Measurements from ENCODE around the gene EGFR.

Gene EGFR

GRCh38 chr7:55133630-55134358 is 115.0 kb downstream of the EGFR start:
- Histone ChIP-seq H3K27ac (ENCODE audit: low read length) (no peak overlapping the region), H4K20me1 (ENCODE audit: insufficient read depth, low read length) (no peaks in the 10 kb centered on the region), H3K9me2 (replicated peaks; ENCODE audit: insufficient read depth, low read length) (no peaks in the 10 kb centered on the region), H3K9ac (ENCODE audit: low read length) (no peak overlapping the region), H3K27me3 (replicated peaks; ENCODE audit: insufficient read depth, low read length) (no peaks in the 10 kb centered on the region), H3K4me1 (ENCODE audit: low read length) (no peaks in the 10 kb centered on the region), H3K9me3 (replicated peaks; ENCODE audit: insufficient read depth, low read length) (no peaks in the 10 kb centered on the region), H3K4me2 (ENCODE audit: low read depth, low read length) (no peak overlapping the region), H2AFZ (ENCODE audit: low read length) (no peak overlapping the region), H3K4me3 (ENCODE audit: low read length) (no peak overlapping the region), H3F3A (ENCODE audit: insufficient read depth, low read length) (no peaks in the 10 kb centered on the region), H3K36me3 (replicated peaks; ENCODE audit: insufficient read depth, low read length) (no peaks in the 10 kb centered on the region), H3K79me2 (ENCODE audit: low read length) (no peaks in the 10 kb centered on the region)
- DNase-seq = no peak
- TF ChIP-seq EZH2phosphoT487 (IDR thresholded peaks at IDR 0.05; ENCODE audit: low read length) (no peak), CTCF (IDR thresholded peaks at IDR 0.05; ENCODE audit: low read length) (no peak), EZH2 (optimal IDR thresholded peaks at IDR 0.05; ENCODE audit: low read depth, low read length) (no peak)

- no peaks in the 10 kb centered on the region for H4K20me1 ChIP-seq (ENCODE audit: insufficient read depth, low read length)
- no peak overlapping the region for H3K4me3 ChIP-seq (ENCODE audit: low read length)
- H3F3A ChIP-seq (ENCODE audit: insufficient read depth, low read length) = no peaks in the 10 kb centered on the region
- DNase-seq = no peak
- H3K79me2 ChIP-seq (ENCODE audit: low read length) = no peaks in the 10 kb centered on the region
- H3K9me2 ChIP-seq (replicated peaks; ENCODE audit: insufficient read depth, low read length) = no peaks in the 10 kb centered on the region
- no peak overlapping the region for H3K4me2 ChIP-seq (ENCODE audit: low read depth, low read length)
- H3K9ac ChIP-seq (ENCODE audit: low read length) = no peak overlapping the region
- H3K36me3 ChIP-seq (replicated peaks; ENCODE audit: insufficient read depth, low read length) = no peaks in the 10 kb centered on the region
- no peak overlapping the region for H2AFZ ChIP-seq (ENCODE audit: low read length)
- no peaks in the 10 kb centered on the region for H3K9me3 ChIP-seq (replicated peaks; ENCODE audit: insufficient read depth, low read length)
- H3K4me1 ChIP-seq (ENCODE audit: low read length) = no peaks in the 10 kb centered on the region
- TF ChIP-seq EZH2 (optimal IDR thresholded peaks at IDR 0.05; ENCODE audit: low read depth, low read length) (no peak), EZH2phosphoT487 (IDR thresholded peaks at IDR 0.05; ENCODE audit: low read length) (no peak), CTCF (IDR thresholded peaks at IDR 0.05; ENCODE audit: low read length) (no peak)
- H3K27me3 ChIP-seq (replicated peaks; ENCODE audit: insufficient read depth, low read length) = no peaks in the 10 kb centered on the region
- no peak overlapping the region for H3K27ac ChIP-seq (ENCODE audit: low read length)
These were observed 115.5 kb downstream of the EGFR start for GRCh38 chr7:55134359-55134725.

DNA sequence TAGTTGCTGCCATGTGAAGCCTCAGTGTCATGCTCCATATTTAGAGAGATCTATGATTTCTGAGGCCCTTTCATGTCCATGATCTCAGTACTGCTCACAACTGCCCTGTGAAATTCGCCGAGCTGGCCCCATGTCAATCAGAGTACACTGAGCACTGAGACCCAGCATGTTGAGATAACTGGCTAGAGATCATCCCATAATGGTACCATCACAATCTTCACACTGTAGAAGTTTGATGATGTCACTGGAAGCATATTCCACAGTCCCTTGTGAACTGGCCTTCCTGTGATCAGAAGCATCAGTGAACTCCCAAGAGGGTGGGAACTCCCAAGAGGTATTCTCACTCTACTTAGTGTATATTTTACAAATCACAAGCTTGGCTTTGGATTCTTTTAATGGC is 116.0 kb downstream of the EGFR start:
- Histone ChIP-seq H3K9me2 (replicated peaks; ENCODE audit: insufficient read depth, low read length) (no peaks in the 10 kb centered on the region), H3K4me1 (ENCODE audit: low read length) (no peaks in the 10 kb centered on the region), H4K20me1 (ENCODE audit: insufficient read depth, low read length) (no peaks in the 10 kb centered on the region), H3K9ac (ENCODE audit: low read length) (no peak overlapping the region), H3K79me2 (ENCODE audit: low read length) (no peaks in the 10 kb centered on the region), H2AFZ (ENCODE audit: low read length) (no peak overlapping the region), H3K27ac (ENCODE audit: low read length) (no peak overlapping the region), H3K4me2 (ENCODE audit: low read depth, low read length) (no peak overlapping the region), H3K4me3 (ENCODE audit: low read length) (no peak overlapping the region), H3K27me3 (replicated peaks; ENCODE audit: insufficient read depth, low read length) (no peaks in the 10 kb centered on the region), H3K9me3 (replicated peaks; ENCODE audit: insufficient read depth, low read length) (no peaks in the 10 kb centered on the region), H3F3A (ENCODE audit: insufficient read depth, low read length) (no peaks in the 10 kb centered on the region), H3K36me3 (replicated peaks; ENCODE audit: insufficient read depth, low read length) (no peaks in the 10 kb centered on the region)
- DNase-seq = no peak
- TF ChIP-seq EZH2phosphoT487 (IDR thresholded peaks at IDR 0.05; ENCODE audit: low read length) = no peak
- TF ChIP-seq EZH2 (optimal IDR thresholded peaks at IDR 0.05; ENCODE audit: low read depth, low read length) = no peak
- TF ChIP-seq CTCF (IDR thresholded peaks at IDR 0.05; ENCODE audit: low read length) = no peak
